RPMI8226 (cell line): ENCODE results near the gene CIT.
"Not testable (repeated sequence)": the region's sequence is repeated elsewhere in the genome, so short reads cannot be mapped to it uniquely, and the experiment has no call there.

Experiments
- DNase-seq: peaks from one replicate; pipeline ENCODE4 v3.0.0-alpha.2; 2015

The CIT gene

DNA sequence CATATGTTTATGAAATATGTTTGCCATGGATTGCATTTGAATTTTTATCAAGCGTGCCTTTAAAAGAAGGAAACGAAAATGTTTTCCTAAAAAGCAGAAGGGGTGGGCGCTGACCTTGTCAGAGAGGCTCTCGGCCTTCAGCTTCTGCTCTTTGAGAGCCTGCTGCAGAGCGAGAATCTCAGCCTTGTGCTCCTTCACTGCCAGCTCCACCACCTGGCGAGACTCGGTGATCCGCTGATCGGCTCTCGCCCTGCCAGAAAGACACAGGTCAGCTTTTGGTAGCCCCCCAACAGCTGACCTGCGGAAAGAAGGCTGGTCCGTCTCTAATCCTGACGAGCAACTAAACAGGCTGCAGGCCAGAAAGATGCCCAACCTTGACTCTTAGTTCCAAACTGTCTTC, 146.7 kb downstream of the CIT start:
- DNase-seq: no peak

DNA sequence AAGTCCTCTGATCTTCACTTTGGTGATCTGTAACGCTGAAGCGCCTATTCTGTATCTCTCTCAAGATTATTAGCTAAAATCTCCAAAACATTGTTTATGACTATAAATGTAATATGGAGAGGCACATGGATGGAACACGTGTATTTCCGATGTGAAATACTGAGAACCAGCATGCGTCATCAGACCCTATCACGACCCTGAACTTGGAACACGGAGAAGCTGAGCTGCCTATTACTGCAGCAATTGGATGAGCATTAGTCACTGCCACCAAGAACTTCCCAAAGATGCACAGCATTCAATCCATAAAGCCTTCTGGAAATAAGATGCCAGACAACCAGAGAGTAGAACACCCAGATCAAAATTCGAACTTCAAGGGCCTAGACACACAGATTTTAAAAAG, 147.2 kb downstream of the CIT start:
- DNase-seq: no peak

DNA sequence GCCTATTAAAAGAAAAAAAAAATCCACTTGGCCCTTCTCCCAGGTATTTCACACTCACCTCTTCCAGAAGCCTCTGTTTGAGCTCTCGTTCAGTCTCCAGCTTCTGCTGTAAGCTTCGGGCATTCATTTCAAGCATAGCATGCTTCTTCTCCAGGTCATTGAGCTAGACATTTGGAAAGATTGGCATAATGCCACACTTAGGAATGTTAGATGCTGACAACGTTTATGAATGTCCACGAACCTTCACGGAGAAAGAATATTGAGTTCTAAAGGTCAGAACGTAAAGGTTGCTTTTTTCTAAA, 148.7 kb downstream of the CIT start:
- DNase-seq: no peak

DNA sequence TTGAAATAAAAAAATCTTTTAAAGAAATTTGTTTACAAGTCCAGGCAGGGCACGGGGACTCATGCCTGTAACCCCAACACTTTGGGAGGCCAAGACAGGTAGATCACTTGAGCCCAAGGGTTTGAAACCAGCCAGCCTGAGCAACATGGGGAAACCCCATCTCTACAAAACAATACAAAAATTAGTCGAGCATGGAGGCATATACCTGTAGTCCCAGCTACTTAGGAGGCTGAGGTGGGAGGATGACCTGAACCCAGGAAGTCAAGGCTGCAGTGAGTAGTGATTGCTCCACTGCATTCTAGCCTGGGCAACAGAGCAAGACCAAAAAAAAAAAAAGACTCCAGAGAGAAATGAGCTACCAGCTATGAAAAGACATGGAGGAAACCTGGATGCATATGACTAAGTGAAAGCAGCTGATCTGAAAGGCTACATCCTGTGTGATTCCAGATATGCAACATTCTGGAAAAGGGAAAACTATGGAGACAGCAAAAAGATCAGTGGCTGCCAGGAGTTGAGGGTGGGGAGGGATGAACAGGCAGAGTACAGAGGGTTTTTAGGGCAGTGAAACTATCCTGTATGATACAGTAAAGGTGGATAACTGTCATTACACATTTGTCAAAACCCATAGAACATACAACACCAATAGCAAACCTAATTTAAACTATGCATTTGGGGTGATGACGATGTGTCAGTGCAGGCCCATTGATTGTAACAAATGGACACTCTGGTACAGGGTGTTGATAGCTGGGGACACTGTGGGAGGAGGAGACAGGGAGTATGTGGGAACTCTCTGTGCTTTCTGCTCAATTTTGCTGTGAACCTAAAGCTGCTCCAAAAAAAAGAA, 149.3 kb downstream of the CIT start:
- DNase-seq: no peak

DNA sequence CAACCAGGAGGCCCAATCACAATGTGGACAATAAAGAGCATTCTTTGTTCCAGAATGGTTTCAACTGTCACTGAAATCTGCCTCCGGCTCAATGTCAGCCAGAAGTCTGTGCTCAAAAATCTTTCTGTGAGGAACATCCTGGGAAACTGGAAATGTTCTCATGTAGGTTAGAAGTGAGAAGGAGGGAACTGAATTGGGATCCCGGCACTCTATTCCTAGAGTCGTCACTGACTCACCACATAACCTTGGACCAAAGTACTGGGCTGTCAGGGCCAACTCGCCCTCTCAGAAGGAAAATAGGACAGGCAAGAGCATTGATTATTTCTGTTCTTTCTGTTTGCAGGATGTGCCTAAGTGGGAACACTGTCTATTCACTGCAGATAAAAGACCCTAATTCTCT, 151.6 kb downstream of the CIT start:
- DNase-seq: no peak

DNA sequence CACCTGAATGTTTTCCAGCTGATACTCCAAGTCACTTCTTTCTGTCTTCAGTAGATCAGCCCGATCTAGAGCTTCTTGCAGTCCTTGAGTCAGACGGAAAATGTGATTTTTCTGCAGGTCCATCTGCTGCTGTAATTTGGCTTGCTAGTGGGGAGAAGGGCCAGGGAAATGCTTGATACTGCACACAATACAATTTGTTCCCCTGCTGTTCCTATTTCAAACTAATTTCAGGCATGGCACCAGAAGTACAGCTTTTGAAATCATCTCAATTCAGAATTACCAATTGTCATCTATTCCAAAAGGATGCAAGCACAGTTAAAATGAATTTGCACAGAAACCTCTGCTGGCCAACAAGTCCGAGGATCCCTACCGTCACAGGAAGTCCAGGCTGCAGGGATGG, 155.8 kb downstream of the CIT start:
- no peak for DNase-seq

DNA sequence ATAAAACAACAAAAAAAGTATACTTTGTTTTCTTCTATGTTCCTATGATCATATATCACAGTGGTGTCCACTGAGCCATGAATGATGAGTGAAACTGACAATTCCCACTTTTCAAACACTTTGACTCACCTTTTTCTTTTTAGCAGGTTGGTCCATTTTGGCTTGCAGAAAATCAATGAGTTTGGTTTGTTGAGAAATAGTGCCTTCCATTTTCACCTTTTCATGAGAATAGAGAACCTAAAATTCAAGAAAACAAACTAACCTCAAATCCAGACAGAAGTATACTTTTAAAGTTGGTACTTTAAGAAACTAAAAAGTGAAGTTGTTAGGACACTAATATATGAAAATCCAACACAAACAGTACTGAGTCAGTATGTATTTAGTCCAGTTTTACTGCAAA, 156.8 kb downstream of the CIT start:
- no peak for DNase-seq

DNA sequence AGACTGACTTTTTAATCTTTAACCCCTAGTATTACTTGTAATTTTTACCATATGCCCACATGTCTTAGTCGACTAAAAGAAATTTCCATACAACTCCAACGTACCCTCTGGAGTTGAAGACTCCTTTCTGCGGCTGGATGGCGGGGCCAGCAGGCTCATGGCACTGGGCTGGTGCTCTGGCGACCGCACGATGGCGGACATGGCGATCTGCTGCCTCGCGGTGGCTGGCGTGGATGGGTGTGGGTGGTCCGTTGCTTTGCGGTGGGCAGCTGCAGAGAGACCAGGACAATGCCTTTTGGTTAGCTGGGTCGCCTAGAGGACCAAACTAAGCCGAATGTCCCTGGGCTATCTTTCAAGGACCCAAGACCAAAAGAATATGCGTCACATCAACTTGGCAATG, 159.0 kb downstream of the CIT start:
- no peak for DNase-seq

DNA sequence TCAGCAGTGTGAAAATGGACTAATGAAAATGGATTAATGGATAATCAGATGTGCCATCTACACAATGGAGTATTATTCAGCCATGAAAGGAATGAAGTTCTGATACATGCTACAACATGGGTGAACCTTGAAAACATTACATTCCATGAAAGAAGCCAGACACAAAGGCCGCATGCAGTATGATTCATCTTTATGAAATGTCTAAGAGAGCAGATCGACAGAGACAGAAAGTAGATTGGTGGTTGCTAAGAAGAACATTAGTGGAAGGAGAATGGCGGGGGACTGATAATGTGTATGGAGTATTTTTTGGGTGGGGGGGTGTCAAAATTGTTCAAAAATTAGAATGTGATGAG, 161.9 kb downstream of the CIT start:
- DNase-seq: no peak

DNA sequence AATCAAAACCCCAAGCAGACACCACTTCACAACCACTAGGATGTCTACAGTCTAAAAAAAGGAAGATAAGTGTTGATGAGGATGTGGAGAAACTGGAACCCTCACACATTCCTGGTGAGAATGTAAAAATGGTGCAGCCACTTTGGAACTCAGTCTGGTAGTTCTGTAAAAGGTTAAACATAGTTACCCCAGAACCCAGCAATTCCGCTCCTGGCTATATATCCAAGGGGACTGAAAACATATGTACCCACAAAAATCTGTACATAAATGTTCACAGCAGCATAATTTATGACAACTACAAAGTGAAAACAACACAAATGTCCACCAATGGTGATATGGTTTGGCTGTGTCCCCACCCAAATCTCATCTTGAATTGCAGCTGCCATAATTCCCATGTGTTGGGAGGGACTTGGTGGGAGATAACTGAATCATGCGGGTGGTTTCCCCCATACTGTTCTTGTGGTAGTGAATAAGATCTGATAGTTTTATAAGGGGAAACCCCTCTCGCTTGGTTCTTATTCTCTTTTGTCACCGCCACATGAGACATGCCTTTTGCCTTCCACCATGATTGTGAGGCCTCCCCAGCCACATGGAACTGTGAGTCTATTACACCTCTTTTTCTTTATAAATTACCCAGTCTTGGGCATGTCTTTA, 162.4 kb downstream of the CIT start:
- DNase-seq: no peak

DNA sequence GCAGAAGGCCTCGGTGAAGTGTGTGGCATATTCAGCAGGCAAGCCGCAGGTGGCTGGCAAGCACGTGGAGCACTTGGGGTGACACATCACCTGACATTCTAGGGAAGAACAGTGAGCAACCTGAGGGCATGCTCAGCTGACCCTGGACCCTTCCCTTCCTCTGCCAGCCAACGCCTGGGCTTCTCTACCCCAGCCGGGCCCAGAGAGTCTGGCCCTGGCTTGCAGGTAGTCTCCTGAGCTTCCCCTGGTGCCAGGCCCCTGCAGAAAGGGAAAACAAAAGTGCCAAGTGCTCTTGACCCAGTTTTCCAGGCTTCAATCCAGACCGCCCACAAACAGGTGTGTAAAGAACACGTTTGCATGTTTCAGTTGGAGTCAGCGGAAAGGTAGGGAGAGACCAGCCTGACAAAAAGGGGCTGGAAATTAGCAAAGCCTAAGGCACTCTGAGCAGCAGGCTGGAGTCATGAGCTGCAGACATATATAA, 163.5 kb downstream of the CIT start:
- no peak for DNase-seq

DNA sequence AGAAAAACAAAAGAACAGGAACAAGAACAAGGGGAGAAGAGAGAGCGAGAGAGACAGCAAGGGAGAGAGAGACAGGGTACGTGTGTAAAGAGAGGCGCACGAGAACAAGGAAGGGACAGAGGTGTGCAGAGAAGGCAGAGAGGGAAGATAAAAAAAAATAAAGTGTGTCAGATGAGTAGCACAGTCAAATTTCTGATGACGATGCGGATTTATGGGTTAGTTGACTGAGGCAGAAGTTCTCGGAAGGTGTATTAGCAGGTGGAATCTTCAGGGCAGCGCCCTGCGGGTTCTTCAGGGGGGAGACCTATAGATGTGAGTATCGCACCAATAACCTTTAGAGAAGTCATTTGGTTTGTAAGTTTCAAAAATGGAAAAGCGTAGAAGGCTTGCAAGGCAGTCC, 164.4 kb downstream of the CIT start:
- no peak for DNase-seq

DNA sequence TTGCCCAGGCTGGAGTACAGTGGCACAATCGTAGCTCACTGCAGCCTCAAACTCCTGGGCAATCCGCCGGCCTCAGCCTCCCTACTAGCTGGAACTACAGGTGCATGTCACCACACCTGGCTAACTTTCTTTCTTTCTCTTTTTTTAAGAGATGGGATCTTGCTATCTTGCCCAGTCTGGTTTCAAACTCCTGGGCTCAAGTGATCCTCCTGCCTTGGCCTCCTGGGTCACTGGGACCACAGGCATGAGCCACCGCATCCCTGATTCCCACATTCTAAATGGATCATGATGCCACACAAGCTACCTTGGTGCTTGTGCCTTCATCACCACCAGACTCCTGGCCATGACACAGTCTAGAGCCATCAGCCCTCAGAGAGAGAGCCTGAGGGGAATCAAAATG, 165.4 kb downstream of the CIT start:
- DNase-seq: no peak

DNA sequence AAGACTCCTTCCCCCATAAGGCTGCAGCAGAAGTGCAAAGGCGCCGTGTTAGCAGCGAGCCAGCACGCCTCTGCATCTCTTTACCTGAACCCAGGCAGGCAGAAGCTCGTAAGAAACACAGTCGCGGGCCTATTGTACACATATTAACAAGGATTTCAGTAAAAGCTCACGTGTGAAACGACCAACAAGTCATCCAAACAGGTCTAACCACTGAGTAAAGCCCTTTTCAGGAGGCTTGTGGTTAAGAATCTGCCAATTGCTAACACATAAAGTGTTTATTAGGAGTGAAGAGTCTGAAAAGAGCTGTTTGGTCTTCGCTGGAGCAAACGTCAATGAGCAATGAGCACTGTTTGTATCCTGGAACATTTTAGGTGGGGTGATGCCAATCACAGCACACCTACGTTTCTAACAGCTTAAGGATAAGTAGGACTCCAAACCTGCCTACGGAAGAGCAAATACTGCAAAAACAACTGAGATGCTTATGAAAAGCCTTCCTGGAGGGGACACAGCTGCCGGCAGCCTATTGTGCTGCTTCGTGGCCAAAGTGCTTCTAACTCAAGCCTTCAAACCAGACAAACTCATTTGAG, 166.1 kb downstream of the CIT start:
- DNase-seq: no peak

DNA sequence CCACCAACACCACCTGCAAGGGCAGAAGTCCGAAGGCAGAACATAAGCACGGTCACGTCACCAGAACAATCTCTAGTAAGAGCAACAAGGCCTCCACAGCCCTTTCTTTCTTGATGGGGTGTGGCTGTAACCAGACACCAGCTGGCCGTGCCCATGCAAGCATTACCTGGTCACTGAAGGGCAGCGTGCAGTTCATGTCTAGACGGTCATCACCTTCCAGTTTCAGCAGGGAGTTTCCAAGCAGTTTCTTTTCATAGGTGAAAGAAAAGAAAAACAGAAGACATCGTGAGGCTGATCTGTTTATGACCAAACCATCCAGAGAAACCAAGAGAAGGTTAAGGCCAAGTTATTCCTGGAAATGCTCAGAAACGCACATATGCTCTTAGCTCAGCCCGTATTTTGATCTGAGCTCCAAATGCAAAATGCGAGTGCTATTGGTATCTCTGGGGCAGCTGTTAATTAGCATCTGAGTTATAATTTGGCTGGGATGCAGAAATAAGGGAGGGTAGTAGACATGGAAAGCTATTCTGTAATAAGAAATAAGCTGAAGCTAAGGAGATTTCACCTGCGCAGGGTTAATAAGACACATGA, 166.7 kb downstream of the CIT start:
- DNase-seq: no peak

DNA sequence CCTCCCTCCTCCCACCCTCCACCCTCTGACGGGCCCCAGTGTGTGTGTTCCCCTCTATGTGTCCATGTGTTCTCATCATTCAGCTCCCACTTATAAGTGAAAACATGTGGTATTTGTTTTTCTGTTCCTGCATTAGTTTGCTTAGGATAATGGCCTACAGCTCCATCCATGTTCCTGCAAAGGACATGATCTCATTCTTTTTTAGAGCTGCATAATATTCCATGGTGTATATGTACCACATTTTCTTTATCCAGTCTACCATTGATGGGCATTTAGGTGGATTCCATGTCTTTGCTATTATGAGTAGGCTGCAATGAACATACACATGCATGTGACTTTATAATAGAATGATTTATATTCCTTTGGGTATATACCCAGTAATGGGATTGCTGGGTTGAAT, 170.7 kb downstream of the CIT start:
- DNase-seq: not testable (repeated sequence)

DNA sequence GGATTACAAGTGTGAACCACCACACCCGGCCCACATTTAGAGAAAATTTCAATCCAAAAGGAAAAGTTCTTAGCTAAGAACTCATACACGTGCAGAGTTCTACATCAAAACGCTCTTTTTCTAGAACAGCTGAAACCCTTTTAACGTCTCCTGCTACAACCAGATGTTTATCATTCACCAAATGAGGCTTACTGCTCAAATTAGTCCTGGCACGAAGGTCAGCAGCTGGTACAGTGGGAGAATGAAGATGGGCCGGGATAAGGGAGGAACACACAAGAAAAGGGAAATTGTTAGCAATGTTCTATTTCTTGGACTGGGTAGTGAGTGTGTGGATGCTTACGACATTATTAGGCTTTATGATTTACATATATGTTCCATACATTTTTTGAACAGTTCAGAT, 171.9 kb downstream of the CIT start:
- no peak for DNase-seq

DNA sequence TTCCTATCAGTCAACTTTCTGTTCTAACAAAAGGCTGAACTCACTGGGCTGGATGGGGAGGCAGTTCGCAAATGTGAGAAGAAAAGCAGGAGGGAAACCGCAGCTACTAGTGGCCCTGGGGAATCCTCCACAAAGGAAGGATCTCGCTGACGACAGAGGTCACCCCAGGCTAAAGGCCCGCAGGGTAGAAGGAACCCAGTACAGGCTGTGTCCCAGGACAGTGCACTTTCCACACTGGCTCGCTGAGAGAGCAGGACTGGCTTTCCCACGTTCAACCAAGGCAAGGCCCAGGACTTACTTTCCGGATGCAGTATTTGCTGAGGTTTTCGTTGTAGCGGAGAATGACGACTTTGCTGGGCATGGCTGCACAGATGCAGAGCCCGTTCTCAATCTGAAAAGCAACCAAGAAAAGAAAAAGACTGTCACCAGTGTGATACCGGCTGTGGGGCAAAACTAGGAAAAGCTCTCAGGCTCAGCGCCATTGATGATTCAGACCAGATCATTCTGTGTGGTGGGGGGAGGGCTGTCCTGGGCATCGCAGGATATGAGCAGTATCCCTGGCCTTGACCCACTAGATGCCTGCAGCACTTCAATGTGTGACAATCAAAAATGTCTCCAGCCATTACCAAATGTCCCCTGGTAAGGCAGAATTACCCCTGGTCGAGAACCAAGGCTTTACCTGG, 172.9 kb downstream of the CIT start:
- DNase-seq: no peak

DNA sequence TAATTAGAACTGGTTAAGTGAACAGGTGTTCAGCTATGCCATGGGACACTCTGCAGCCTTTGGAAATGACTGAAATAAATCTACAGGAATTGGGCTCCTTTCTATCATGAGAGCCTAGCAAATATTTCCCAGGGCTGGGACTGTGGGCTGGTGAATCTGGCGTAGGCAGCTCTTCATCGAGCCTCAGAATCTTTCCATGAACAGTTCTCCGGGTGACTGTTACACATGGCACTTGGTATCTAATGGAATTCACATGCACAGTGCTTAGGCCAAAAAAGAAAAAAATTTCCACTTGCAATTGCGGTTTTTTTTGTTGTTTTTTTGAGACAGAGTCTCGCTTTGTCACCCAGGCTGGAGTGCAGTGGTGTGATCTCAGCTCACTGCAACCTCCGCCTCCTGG, 177.0 kb downstream of the CIT start:
- DNase-seq: no peak

DNA sequence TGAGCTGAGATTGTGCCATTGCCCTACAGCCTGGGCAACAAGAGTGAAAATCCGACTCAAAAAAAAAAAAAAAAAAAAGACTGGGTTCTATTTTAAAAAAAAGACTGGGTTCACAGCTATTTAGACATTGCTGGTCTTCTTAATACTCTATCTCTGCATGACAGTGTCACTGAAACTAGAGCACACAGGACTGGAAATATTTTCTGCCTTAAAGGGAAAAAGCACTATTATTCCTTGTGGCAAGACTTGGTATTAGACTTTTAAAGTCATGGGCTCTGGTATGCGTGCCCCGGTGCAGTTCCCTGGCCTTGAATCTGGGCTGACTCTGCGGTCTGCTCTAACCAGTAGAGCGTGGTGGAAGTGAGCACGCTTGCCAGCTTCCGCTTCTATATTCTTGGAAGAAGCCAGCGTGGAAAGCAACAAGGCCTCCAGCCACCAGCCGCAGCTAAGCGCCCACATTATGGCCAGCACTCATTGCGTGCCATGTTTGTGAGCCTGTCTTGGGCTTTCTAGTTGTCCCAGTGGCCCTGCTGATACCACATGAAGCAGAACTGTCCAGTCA, 177.8 kb downstream of the CIT start:
- no peak for DNase-seq

DNA sequence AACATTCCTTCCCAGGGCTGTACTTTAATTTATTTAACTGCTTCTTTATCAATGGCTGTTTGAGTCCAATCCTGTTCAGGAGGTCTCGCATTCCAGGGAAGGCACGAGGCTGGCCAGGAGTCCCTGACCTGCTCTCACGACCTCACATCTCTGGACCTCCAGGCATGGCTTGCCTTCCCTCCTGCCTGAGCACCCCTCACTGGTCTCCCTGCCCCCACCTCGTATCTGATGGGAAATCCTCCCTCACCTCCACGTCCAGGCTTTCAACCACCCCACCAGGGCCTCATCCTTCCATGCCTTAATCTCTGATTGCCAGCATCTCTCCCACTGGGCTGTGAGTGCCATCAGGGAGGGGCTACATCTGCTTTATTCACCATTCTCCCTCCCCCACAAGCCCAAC, 180.2 kb downstream of the CIT start:
- DNase-seq: no peak

DNA sequence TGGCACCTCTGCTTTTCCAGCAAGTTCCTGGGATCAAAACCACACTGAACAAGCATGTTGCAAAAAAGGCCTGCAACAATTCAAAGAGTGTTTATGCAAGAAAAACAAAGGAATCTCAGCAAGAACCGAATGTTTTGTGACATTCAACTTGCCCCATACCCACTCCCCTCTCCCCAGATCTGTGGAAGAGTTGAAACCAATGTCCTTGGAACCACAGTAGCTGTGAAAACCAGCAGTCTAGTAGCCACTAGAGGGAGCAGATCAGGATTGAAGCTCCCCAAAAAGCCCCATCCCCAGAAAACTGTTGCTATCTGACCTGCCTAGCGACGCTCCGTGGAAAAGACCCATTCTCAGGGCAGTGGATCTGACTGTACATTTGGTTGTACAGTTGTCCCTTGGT, 182.1 kb downstream of the CIT start:
- DNase-seq: no peak

DNA sequence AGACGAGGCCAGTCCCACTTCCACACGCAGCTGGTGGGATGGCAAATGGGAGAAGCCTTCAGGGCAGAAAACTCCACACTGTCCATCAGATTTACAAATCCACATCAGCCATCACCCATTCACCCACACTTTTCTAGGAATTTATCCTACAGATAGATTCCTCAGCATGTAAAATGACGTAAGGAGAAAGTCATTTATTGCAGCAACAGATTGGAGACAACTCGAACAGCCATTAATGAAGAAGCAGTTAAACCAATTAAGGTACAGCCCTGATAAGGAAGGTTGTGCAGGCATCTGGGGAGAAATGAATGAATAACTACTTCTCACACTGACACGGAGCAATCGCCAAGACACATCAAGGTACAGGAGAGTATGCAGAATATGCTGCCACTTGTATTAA, 183.0 kb downstream of the CIT start:
- no peak for DNase-seq
